ENCODE data around the gene LRRTM2.

The LRRTM2 gene

DNA sequence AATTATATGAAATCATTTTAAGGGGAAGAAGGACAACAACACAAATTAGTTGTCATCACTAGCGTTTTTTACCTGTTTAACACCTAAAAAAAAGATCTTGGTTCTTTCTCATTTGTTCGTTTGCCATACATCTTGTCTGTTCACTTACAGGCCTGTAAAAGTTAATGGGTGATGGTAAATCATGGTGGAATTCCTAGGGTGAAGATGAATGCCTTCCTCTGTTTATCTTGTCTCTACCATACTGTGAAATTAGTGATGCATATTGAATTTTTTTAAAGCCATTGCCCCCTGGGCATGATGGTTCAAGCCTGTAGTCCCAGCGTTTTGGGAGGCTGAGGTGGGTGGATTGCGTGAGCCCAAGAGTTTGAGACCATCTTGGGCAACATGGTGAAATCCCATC lies 46.6 kb downstream of the LRRTM2 start:
- H3K27ac ChIP-seq (ENCODE audit: low read length), result no peak overlapping the region
- peaks cover 4% of the 10 kb centered on the region; the same call in 1 of the 2 replicates for H3K4me1 ChIP-seq (ENCODE audit: control insufficient read depth, insufficient read depth, low read length)
- no CpG with 5 or more reads among the region's 4 CpGs for WGBS (ENCODE audit: insufficient coverage, insufficient read length)
- DNase-seq (ENCODE audit: low read depth, low spot score), result no peak
- H3K27me3 ChIP-seq (ENCODE audit: control insufficient read depth, insufficient read depth, low read length), result no peaks in the 10 kb centered on the region
- H3K4me3 ChIP-seq (ENCODE audit: low read length), result no peak overlapping the region
- no peaks in the 10 kb centered on the region; the same call in 1 of the 2 replicates for H3K36me3 ChIP-seq (ENCODE audit: control insufficient read depth, insufficient read depth, low read length)
- H3K9me3 ChIP-seq (ENCODE audit: control insufficient read depth, insufficient read depth, low read length), result no peaks in the 10 kb centered on the region

DNA sequence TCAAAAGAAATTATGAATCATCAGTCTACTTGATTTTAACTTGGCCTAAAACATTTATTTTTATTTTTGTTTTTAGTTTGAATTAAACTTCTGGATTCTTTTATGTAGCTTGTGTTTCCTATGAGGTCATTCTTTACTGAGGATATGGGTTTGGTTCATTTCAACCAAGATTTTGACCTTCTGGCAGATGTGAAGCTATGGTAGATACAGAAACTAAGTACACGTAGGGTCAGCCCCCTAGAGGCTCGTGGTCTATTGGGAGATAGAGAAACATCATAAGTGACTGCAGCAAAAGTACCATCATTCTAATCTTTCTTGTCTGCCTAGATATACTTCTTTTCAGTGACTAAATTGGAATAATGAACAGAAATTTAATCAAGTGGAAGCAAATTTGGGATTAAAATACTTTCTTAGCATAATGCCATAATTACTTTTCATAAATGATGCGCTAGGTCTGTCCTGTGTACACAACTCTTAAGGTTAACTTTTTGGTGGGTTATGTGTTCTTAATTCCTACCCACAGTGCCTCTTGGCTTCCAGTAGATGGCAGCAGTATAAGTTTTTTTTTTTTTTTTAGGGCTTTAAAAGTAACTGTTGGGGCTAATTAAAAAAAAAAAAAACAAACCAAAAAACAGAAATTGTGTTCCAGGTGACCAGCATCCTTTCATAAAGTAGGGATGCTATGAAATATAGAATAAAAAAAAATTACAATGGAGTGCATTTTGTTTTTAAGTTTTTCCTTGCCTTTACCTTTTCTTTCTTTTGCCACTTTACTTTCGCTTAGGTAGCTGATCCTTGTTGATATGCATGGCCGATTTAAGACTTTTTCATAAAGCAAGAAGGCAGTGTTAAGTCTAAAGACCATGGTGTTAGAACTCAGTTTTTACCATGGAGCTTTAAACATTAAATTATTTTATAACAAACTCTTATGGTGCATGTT lies 49.9 kb downstream of the LRRTM2 start:
- DNase-seq (ENCODE audit: low read depth, low spot score), result no peak
- H3K4me1 ChIP-seq (ENCODE audit: control insufficient read depth, insufficient read depth, low read length), result no peaks in the 10 kb centered on the region
- no peaks in the 10 kb centered on the region; the same call in 1 of the 2 replicates for H3K36me3 ChIP-seq (ENCODE audit: control insufficient read depth, insufficient read depth, low read length)
- no peak overlapping the region for H3K4me3 ChIP-seq (ENCODE audit: low read length)
- WGBS (ENCODE audit: insufficient coverage, insufficient read length), result no CpG with 5 or more reads among the region's 5 CpGs
- H3K27me3 ChIP-seq (ENCODE audit: control insufficient read depth, insufficient read depth, low read length), result no peaks in the 10 kb centered on the region
- H3K27ac ChIP-seq (ENCODE audit: low read length), result no peak overlapping the region
- no peaks in the 10 kb centered on the region for H3K9me3 ChIP-seq (ENCODE audit: control insufficient read depth, insufficient read depth, low read length)

DNA sequence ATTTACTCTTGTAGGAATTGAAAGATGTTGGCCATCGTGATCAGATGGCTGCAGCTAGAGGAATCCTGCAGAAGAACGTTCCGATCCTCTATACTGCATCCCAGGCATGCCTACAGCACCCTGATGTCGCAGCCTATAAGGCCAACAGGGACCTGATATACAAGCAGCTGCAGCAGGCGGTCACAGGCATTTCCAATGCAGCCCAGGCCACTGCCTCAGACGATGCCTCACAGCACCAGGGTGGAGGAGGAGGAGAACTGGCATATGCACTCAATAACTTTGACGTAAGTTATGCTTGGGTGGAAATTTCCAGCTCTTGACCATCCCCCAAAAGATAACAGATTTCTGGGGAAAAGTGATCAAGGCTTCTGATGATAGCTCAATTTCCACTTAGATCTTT lies 50.6 kb downstream of the LRRTM2 start:
- DNase-seq (ENCODE audit: low read depth, low spot score), result no peak
- no peaks in the 10 kb centered on the region; the same call in 1 of the 2 replicates for H3K36me3 ChIP-seq (ENCODE audit: control insufficient read depth, insufficient read depth, low read length)
- no peaks in the 10 kb centered on the region for H3K9me3 ChIP-seq (ENCODE audit: control insufficient read depth, insufficient read depth, low read length)
- no peaks in the 10 kb centered on the region for H3K4me1 ChIP-seq (ENCODE audit: control insufficient read depth, insufficient read depth, low read length)
- no peak overlapping the region for H3K27ac ChIP-seq (ENCODE audit: low read length)
- H3K4me3 ChIP-seq (ENCODE audit: low read length), result no peak overlapping the region
- H3K27me3 ChIP-seq (ENCODE audit: control insufficient read depth, insufficient read depth, low read length), result no peaks in the 10 kb centered on the region
- no CpG with 5 or more reads among the region's 7 CpGs for WGBS (ENCODE audit: insufficient coverage, insufficient read length)

DNA sequence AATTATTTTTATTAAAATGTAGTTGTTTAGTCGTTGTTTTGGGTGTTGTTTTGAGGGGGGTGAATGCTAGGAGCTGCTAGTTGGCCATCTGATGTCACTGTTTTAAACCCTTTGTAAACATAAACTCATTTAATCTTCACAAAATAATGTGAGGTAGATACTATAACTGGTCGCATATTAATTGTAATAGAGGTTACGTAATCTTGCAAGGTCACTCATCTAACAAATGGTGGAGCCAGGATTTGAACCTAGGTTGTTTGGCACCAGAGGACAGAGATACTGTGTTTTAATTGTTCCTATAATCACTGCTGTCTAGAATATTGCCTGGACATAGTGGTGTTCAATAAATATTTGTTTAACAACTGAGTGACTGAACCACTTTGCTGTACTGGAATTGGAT lies 54.4 kb downstream of the LRRTM2 start:
- Histone ChIP-seq H3K27ac (ENCODE audit: low read length) (no peak overlapping the region), H3K4me1 (ENCODE audit: control insufficient read depth, insufficient read depth, low read length) (peaks cover 5% of the 10 kb centered on the region), H3K36me3 (ENCODE audit: control insufficient read depth, insufficient read depth, low read length) (no peaks in the 10 kb centered on the region), H3K4me3 (ENCODE audit: low read length) (no peak overlapping the region), H3K27me3 (ENCODE audit: control insufficient read depth, insufficient read depth, low read length) (no peaks in the 10 kb centered on the region), H3K9me3 (ENCODE audit: control insufficient read depth, insufficient read depth, low read length) (no peaks in the 10 kb centered on the region)
- DNase-seq (ENCODE audit: low read depth, low spot score), result no peak
- 100% methylated on average over 1 of the region's 3 CpGs for WGBS (ENCODE audit: insufficient coverage, insufficient read length)

DNA sequence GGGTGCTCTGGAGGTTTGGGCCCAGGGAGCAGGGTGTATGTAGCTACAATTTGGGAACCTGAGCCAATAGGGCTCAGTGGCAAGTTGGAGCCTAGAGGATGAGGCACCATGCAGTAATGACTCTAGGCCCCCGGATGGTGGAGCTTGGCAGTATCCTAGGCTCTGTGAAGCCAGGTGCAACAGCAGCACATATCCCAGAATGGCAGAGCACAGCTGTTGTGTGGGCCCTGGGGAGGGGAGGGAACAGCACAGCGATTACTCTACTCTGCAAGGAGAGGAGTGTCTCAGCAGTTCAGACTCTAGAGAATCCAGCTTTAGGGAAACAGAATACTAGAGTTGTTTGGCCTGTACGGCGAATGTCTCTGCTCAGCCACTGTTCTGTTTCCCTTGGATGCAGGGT lies 56.1 kb downstream of the LRRTM2 start:
- Histone ChIP-seq H3K4me1 (ENCODE audit: control insufficient read depth, insufficient read depth, low read length) (peaks cover 5% of the 10 kb centered on the region), H3K9me3 (ENCODE audit: control insufficient read depth, insufficient read depth, low read length) (no peaks in the 10 kb centered on the region), H3K4me3 (ENCODE audit: low read length) (no peak overlapping the region), H3K27ac (ENCODE audit: low read length) (no peak overlapping the region), H3K27me3 (ENCODE audit: control insufficient read depth, insufficient read depth, low read length) (no peaks in the 10 kb centered on the region), H3K36me3 (ENCODE audit: control insufficient read depth, insufficient read depth, low read length) (no peaks in the 10 kb centered on the region)
- WGBS (ENCODE audit: insufficient coverage, insufficient read length), result no CpG with 5 or more reads among the region's 4 CpGs
- no peak for DNase-seq (ENCODE audit: low read depth, low spot score)

Measured in iPS DF 6.9 (cell line).